ENCODE measurements around the gene MYL6.

DNA sequence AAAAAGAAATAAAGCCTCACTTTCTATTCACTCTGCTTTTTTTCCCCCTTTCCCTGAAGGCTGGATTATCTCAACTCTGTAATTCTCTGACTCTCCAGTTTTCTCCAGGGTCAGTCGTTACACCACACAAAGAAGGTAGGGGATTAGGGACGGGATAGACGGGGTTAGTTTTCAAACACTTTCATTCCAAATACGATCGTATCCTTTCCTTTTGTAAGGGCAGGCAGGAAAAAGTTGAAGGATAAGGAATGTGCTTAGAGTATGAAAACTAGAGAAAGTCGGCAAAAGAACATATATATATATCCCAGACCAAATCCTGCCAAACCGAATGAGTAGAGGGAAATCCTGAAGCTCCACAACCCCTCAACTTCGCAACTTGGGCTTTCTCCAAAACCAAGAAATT lies 30.7 kb upstream of the MYL6 start:
- TF ChIP-seq FOXM1 (IDR thresholded peaks at IDR 0.05; ENCODE audit: borderline replicate concordance, low read depth) (no peak), TCF12 (IDR thresholded peaks at IDR 0.05; ENCODE audit: low read depth) (no peak), CEBPB (IDR thresholded peaks at IDR 0.05) (no peak), EP300 (IDR thresholded peaks at IDR 0.05; ENCODE audit: borderline replicate concordance) (no peak)

Measured in Ishikawa (cell line).